ENCODE measurements around the gene TP53I13.
"Not testable (repeated sequence)": the region's sequence is repeated elsewhere in the genome, so short reads cannot be mapped to it uniquely, and the experiment has no call there.

TP53I13 gene

DNA sequence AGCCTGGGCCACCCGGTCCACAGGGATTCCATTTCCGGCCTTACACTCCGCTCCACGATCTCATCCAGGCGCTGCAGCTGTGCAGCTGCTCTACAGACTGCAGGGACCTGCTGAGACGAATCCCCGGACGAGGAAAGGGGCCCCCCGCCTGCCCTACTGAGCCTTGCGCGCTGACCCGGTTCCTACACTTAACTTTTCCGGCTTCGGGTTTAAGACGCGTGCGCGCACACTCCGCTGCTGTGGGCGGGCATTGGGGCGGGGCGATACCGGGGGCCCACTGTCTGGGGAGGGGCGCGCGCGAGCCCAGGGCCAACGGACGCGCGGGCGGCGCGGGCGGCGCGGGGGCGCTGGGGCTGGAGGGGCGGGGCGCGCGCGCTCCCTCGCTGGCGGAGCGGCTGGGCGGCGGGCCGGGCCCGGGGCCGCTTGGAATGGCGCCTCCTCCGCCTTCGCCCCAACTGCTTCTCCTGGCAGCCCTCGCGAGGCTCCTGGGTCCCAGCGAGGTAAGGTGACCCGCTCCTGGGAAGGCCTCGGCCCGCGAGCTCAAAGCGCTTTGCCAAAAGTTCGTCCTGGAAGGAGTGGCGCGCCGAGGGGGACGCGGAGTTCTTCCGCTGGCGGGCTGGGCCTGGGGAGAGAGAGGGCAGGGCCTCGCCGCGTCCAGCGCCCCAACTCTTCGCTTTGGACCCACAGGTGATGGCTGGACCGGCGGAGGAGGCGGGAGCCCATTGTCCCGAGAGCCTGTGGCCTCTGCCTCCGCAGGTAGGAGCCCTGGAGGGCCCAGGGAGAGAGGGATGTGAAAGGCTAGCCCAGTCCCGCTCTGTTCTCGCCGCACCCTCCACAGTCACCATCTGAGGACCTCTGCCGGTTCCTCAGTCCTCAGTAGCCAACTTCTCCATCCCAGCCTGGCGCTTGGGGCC is at the start of gene TP53I13:
Gene TP53I13 (plus strand): TSS at position 371 of the 914 bp plus-strand sequence. CDS start 58 bp downstream, at position 429.
- peak; percentile 81 to 84 for DNase-seq

DNA sequence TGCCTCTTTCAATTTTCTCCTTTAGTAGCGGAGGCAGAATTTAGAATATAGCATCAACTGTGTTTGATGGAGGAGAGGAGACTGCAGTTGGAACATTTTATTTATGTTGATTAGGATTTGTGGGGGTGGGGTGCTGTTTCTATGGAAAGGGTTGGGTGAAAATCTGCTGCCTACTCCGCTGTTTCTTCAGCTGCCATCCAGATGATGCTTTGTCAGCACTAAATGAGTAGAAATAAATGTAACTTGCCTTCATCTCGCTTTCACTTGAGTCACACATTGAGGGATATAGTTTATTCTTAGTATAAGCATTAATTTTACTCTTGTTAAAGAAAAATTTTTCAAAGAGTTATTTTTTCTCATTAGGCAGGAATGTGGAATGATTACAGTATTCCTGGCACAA is 43.8 kb upstream of the TP53I13 start:
- no peak for DNase-seq

- DNase-seq, result no peak
Observed at GRCh38 chr17:29526322-29526721, 42.2 kb upstream of the TP53I13 start.

GRCh38 chr17:29533976-29534375 is 34.5 kb upstream of the TP53I13 start:
- DNase-seq, result no peak

DNA sequence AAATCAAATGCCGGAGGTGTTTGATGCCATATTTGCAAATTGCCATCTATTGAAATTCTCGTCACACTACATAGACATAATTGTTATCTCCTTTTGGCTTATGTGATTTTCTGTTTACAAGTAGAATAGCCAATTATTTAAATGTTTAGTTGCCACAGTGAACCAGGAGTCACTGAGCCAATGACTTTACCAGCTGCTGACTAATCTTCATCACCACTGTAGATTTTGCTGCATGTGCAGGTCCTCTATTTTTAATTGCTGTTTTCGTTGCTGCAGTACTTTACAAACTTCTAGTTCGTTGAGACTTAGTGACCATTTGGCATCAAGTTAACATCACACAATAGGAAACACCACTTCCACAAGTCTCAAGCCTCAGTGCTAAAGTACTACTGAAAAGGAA is 24.4 kb upstream of the TP53I13 start:
- DNase-seq, result no peak

DNA sequence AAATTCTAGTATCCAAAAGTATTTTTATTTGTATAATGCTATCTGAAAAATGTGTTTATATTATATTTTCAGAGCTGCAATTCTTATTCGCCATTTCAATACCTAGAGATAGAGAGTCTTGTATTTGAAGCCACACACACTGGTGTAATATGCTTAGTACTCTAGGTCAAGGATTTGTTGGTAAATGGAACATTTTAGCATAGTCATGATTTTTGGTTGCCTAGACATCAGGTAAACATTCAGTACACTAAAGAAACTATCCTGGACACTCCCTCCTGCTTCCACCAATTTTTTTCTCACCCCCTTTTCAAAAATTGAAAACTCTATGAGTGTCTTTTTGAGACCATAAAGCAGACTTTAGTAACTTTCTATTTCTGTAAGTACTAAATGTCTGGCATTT is 22.4 kb upstream of the TP53I13 start:
- no peak for DNase-seq

DNA sequence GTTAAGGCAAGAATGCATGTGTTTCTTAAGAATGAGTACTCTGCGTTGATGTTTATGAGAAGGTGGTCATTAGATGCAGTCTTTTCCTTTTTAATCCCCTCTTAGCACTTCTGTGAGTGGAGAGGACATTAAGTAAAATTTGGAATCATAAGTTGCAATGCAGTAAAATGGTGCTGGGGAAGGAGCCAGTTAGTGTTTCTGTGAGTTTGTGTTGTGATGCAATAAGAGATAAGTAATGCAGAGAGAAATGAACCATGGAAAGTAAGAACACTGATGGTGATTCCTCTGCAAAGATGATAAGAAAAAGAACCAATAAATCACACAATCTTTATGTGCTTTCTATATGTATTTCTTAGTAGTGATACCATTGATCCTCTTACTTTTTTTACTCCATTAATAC is 21.7 kb upstream of the TP53I13 start:
- no peak for DNase-seq

GRCh38 chr17:29549177-29549923 is 19.2 kb upstream of the TP53I13 start:
- DNase-seq, result no peak

GRCh38 chr17:29555840-29556239 is 12.7 kb upstream of the TP53I13 start:
- no peak for DNase-seq

- DNase-seq, result no peak
Observed at GRCh38 chr17:29557085-29557738, 11.3 kb upstream of the TP53I13 start.

DNA sequence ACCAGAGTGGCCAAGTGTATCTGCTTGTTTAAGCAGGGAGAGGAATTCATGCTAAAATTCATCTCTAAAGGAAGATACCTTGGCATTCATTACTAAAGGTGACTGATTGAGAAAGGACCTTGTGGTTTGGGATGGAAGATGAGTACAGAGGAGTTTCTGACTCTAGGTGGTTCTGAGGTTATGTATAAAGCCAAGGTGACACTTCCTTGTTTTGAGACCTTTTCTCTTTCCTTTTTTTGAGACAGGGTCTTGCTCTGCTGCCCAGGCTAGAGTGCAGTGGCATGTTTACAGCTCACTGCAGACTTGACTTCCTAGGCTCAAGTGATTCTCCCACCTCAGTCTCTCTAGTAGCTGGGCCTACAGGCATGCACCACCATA is 10.8 kb upstream of the TP53I13 start:
- no peak for DNase-seq

GRCh38 chr17:29558139-29558538 is 10.4 kb upstream of the TP53I13 start:
- not testable (repeated sequence) for DNase-seq

- no peak for DNase-seq
Observed at GRCh38 chr17:29559640-29560039, 8.9 kb upstream of the TP53I13 start.

GRCh38 chr17:29560316-29560715 is 8.2 kb upstream of the TP53I13 start:
- no peak for DNase-seq

DNA sequence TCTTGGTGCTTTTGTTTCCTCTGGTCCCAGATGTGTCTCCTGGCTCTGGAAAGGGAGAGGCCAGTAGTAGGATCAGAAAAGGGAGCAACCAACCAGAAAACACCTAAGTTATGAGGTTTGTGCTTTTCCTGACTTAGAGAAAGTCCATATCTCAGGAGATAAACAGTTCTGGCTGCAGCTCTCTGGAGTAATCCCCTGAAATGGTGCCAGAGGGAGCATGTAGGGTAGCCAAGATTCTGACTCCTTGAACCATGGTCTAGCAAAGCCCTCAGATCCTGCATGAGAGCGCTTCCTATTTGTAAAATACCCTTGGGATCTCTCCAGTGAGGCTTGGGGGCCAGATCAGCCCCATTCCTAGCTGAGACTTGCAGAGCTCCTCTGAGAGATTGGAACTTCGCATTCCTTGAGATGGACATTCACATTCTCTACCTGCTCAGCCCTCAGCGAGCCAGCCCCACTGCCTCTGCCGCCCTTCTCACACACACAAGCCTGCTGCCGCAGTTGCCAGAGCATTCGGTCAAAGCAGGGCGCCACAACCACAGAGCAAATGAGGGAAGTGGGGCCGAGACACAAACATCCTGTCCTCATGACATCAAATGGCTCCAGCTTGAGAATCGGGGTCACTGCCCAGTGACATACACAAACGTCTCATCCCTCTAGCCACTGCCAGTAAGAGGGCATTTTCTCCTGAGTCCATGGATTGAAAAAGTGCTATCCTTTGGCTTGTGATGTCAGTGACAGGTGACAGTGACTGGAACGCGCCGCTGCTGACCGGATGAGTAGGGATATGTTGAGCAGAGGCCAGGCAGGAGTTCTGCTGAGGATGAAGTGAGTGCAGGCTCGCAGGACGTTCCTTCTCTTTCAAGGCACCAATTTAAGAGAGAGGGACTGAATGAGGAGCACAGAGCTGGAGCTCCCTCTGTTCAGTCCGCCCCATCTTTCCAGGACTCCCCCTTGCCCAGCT is 6.7 kb upstream of the TP53I13 start:
- DNase-seq, result no peak

- no peak for DNase-seq
Observed at GRCh38 chr17:29562615-29563014, 5.9 kb upstream of the TP53I13 start.

DNA sequence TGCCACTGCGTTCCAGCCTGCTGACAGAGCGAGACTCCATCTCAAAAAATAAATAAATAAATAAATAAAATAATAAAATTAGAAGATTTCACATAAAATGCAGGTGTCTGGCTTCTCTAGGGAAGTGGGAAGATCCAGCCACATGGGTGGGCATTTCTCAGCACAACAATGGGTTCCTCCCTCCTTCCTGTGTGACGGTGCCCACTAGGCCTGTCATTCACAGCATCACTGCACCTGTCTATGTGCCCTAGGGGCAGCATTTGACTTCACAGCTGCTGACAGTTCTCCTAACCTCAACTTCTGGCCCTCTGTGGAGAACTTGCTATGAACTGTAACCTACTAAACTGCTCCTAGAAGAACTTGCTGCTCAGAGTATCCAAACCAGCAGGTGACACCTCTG is 4.7 kb upstream of the TP53I13 start:
- no peak for DNase-seq

- peak; percentile 26 to 77 for DNase-seq
Observed at GRCh38 chr17:29565643-29566472, 2.6 kb upstream of the TP53I13 start.

- DNase-seq, result peak; percentile 71 to 79
Observed at GRCh38 chr17:29566473-29567303, 1.8 kb upstream of the TP53I13 start, which contains the start of gene ABHD15. TSS of gene ABHD15 (minus strand) at chr17:29567037. CDS start at chr17:29566966, 71 bp downstream.

GRCh38 chr17:29567304-29567553 is 1.3 kb upstream of the TP53I13 start:
- DNase-seq, result no peak
